ENCODE measurements around the gene ACOXL. TPM values are rescaled to one million over a fixed set of nuclear protein-coding genes. Genes with fewer than 3 reads are reported as not detected.

Gene ACOXL
- total RNA-seq, 2 donors from 2014 or later = 11.7 to 12.3 TPM

- Mint-ChIP-seq H3K27me3 (ENCODE audit: insufficient read depth) (no peaks in the 10 kb centered on the region), H3K4me1 (no peaks in the 10 kb centered on the region), H3K36me3 (ENCODE audit: low read depth) (peaks cover 11% of the 10 kb centered on the region), H3K4me3 (no peak overlapping the region), H3K9me3 (peaks cover 9% of the 10 kb centered on the region), H3K27ac (no peak overlapping the region)
- H3K27ac ChIP-seq (ENCODE audit: low read depth, low read length) = no peak overlapping the region
- H3K27me3 ChIP-seq (ENCODE audit: control insufficient read depth, insufficient read depth, low read length, poor library complexity, severe bottlenecking) = no peaks in the 10 kb centered on the region
- WGBS, 2 experiments (ENCODE audit: insufficient coverage in 1 of 2, insufficient read length in 1 of 2) = 73 to 100% methylated on average over 1 to 3 of the region's 4 CpGs
- TF ChIP-seq, protein P1, sequence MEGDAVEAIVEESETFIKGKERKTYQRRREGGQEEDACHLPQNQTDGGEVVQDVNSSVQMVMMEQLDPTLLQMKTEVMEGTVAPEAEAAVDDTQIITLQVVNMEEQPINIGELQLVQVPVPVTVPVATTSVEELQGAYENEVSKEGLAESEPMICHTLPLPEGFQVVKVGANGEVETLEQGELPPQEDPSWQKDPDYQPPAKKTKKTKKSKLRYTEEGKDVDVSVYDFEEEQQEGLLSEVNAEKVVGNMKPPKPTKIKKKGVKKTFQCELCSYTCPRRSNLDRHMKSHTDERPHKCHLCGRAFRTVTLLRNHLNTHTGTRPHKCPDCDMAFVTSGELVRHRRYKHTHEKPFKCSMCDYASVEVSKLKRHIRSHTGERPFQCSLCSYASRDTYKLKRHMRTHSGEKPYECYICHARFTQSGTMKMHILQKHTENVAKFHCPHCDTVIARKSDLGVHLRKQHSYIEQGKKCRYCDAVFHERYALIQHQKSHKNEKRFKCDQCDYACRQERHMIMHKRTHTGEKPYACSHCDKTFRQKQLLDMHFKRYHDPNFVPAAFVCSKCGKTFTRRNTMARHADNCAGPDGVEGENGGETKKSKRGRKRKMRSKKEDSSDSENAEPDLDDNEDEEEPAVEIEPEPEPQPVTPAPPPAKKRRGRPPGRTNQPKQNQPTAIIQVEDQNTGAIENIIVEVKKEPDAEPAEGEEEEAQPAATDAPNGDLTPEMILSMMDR (conservative IDR thresholded peaks at IDR 0.05) = no peak
- H3K4me1 ChIP-seq (ENCODE audit: control insufficient read depth, insufficient read depth, low read length) = no peaks in the 10 kb centered on the region
- H3K9me3 ChIP-seq (ENCODE audit: control insufficient read depth, low read length) = peaks cover 2% of the 10 kb centered on the region
- no peaks in the 10 kb centered on the region for H3K36me3 ChIP-seq (ENCODE audit: control insufficient read depth, insufficient read depth, low read length)
- no peak for DNase-seq
- H3K4me3 ChIP-seq (ENCODE audit: low read length) = no peak overlapping the region
- H3K9ac ChIP-seq (ENCODE audit: extremely low read depth, low read length, poor library complexity, severe bottlenecking) = no peak overlapping the region
These were observed 152.9 kb downstream of the ACOXL start for GRCh38 chr2:110885256-110885655.

DNA sequence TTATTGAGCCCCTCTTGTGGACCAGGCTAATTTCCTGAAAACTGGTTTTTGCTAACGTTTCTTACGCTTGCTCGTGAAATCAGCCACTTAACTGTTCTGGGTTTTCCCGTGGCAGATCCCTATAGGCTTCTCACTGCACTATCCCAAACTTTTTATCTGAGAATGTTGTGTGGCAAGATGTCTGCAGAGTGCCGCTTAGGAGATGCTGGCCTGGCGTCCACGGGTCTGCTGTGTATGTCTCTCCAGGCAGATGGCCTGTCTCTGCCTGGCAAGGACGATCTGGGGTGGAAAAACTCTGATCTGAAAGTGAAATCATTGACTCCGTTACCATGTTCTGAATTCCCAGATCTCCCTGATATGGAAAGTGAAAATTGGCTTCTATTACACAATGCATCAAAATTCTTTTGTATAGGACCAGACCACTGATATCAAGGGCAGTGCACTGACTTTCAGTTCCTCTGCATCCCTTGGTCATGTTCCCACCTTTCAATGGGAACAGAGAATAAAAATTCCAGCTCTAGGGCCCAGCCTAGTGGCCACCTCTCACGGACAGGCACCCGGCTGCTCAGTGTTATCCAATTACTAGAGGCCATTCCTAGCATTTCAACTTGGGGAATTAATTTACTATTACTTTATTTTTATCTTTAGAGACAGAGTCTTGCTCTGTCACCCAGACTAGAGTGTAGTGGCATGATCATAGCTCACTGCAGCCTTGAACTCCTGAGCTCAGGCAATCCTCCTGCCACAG is 154.6 kb downstream of the ACOXL start:
- H3K4me1 Mint-ChIP-seq = no peaks in the 10 kb centered on the region
- Histone ChIP-seq H3K9me3 (ENCODE audit: control insufficient read depth, low read length) (peaks cover 7% of the 10 kb centered on the region), H3K36me3 (ENCODE audit: control insufficient read depth, insufficient read depth, low read length) (no peaks in the 10 kb centered on the region), H3K4me3 (ENCODE audit: low read length) (no peak overlapping the region), H3K4me1 (ENCODE audit: control insufficient read depth, insufficient read depth, low read length) (no peaks in the 10 kb centered on the region), H3K27me3 (ENCODE audit: control insufficient read depth, insufficient read depth, low read length, poor library complexity, severe bottlenecking) (no peaks in the 10 kb centered on the region), H3K27ac (ENCODE audit: low read depth, low read length) (no peak overlapping the region), H3K9ac (ENCODE audit: extremely low read depth, low read length, poor library complexity, severe bottlenecking) (no peak overlapping the region)
- peaks cover 11% of the 10 kb centered on the region for H3K36me3 Mint-ChIP-seq (ENCODE audit: low read depth)
- no peak for DNase-seq
- H3K27ac Mint-ChIP-seq = peak overlapping the region; percentile 39
- TF ChIP-seq, protein P1 (conservative IDR thresholded peaks at IDR 0.05) = peak; percentile 57
- peaks cover 11% of the 10 kb centered on the region for H3K9me3 Mint-ChIP-seq
- no peaks in the 10 kb centered on the region for H3K27me3 Mint-ChIP-seq (ENCODE audit: insufficient read depth)
- 82 to 87% methylated on average over 7 to 11 of the region's 11 CpGs for WGBS, 2 experiments (ENCODE audit: insufficient coverage in 1 of 2, insufficient read length in 1 of 2)
- H3K4me3 Mint-ChIP-seq = no peak overlapping the region

- H3K9me3 ChIP-seq (ENCODE audit: control insufficient read depth, low read length) = peaks cover 7% of the 10 kb centered on the region
- no peak overlapping the region for H3K4me3 ChIP-seq (ENCODE audit: low read length)
- no peak overlapping the region for H3K9ac ChIP-seq (ENCODE audit: extremely low read depth, low read length, poor library complexity, severe bottlenecking)
- Mint-ChIP-seq H3K9me3 (peaks cover 11% of the 10 kb centered on the region), H3K36me3 (ENCODE audit: low read depth) (peaks cover 9% of the 10 kb centered on the region), H3K27ac (no peak overlapping the region), H3K27me3 (ENCODE audit: insufficient read depth) (no peaks in the 10 kb centered on the region), H3K4me1 (no peaks in the 10 kb centered on the region), H3K4me3 (no peak overlapping the region)
- H3K36me3 ChIP-seq (ENCODE audit: control insufficient read depth, insufficient read depth, low read length) = no peaks in the 10 kb centered on the region
- H3K27ac ChIP-seq (ENCODE audit: low read depth, low read length) = no peak overlapping the region
- H3K4me1 ChIP-seq (ENCODE audit: control insufficient read depth, insufficient read depth, low read length) = no peaks in the 10 kb centered on the region
- 86 to 92% methylated on average over 1 to 2 of the region's 2 CpGs for WGBS, 2 experiments (ENCODE audit: insufficient coverage in 1 of 2, insufficient read length in 1 of 2)
- H3K27me3 ChIP-seq (ENCODE audit: control insufficient read depth, insufficient read depth, low read length, poor library complexity, severe bottlenecking) = no peaks in the 10 kb centered on the region
- TF ChIP-seq, protein P1 (conservative IDR thresholded peaks at IDR 0.05) = no peak
- DNase-seq = no peak
These were observed 156.0 kb downstream of the ACOXL start for GRCh38 chr2:110888411-110888810.
